CD4-positive, alpha-beta T cell treated with Interleukin-17A for 4 hours (primary cell): Measurements from ENCODE around the gene ELSPBP1.
"Not testable (repeated sequence)": the region's sequence is repeated elsewhere in the genome, so short reads cannot be mapped to it uniquely, and the experiment has no call there.

Experiments used
- DNase-seq: peaks from one replicate; pipeline ENCODE4 v3.0.0-alpha.2; 2020; ENCODE audit warnings: mixed read lengths

ELSPBP1 gene

DNA sequence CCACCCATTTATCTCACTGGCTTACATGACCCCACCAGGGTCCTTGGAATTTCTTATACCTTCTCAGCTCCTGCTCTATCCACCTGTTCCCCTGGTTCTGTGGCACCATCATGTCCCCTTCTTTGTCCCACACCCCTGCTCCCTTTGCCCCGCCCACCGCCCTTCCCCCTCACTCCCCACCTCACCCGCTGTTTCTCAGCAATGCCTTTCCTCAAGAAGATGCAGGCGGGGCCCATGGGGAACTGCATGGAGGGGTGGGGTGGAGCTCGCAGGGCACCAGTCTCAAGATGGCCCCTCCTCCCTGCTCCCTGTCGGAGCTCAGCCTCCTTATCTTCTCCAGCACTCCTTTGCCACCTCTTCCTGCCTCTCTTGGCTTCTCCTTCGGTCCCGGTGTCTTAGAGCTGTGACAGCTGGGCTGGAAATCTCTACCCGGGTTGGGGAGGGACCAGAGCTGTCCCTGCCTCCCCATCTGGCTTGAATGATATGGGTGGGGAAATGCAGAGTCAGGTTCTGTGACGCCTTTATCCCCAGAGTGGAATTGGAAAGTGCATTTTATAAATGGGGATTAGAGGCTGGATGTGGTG lies 49.3 kb downstream of the ELSPBP1 start, which contains the start of gene CABP5:
Gene CABP5, minus strand, starts transcription at position 405 of the 584 bp plus-strand sequence. Its CDS starts 157 bp downstream, at position 248.
- DNase-seq, result no peak

DNA sequence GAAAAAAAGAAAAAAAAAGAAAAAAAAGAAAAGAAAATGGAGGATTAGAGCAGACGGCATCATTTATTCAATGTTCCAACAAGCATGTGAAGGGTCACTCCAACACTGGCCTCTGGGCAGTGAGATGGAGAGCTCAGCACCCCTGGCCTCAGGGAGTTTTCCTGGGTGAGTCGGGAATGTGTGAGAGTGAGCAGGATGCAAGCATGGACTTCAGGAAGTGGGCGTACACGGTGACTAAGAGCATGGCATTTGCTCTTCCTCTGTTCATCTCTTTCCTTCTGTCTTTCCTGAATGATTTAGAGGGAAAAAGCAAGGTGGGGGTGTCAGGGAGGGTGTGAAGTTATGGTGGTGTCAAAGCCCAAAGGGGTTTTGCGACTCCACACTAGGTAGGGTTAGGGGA lies 50.1 kb downstream of the ELSPBP1 start:
- no peak for DNase-seq

DNA sequence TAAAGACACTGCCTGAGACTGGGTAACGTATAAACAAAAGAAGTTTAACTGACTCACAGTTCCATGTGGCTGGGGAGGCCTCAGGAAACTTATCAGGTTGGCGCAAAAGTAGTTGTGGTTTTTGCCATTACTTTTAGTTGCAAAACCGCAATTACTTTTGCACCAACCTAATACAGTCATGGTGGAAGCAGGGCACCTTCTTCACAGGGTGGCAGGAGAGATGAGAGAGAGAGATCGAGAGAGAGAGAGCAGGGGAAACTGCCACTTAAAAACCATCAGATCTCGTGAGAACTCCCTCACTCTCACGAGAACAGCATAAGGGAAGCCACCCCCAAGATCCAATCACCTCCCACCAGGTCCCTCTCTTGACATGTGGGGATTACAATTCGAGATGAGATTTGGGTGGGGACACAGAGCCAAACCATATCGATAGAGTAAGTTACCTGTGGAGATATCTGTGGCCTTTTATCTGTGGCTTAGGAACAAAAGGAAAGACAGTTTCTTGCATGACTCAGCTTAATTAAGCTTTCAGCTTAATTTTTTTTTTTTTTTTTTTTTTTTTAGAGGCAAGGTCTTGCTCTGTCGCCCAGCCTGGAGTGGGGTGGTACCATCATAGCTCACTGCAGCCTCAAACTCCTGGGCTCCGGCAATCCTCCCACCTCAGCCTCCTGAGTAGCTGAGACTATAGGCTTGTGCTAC lies 57.1 kb downstream of the ELSPBP1 start:
- DNase-seq, result no peak

DNA sequence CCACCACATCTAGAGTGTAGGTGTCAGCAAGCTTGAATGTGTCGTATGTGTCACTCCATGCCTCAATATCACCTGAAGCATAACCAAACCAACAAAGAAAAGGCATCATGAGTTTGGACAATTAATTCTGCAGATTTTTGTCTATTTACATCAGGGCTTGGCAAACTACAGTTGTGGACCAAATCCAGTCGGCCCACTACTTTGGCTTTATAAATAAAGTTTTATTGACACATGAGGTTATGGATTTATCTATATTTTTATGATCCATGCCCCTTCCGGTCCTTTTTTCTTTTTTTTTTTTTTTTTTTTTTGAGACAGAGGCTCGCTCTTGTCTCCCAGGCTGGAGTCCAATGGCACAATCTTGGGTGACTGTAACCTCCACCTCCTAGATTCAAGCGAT lies 58.6 kb downstream of the ELSPBP1 start:
- DNase-seq, result no peak

DNA sequence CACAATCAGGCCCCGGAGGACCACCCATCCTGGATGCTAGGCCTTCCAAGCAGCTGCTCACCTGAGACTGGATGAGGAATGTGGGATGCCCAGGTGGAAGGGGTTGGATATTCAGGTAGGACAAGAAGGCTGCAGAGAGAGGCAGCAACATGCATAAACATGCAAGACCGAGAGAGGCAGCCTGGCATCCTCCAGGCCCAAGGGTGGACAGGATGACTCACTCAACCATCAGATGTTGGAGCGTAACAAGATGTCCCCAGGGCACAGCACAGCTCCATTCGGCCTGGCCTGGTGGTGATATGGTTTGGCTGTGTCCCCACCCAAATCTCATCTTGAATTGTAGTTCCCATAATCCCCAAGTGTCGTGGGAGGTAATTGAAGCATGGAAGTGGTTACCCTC lies 59.4 kb downstream of the ELSPBP1 start:
- no peak for DNase-seq

DNA sequence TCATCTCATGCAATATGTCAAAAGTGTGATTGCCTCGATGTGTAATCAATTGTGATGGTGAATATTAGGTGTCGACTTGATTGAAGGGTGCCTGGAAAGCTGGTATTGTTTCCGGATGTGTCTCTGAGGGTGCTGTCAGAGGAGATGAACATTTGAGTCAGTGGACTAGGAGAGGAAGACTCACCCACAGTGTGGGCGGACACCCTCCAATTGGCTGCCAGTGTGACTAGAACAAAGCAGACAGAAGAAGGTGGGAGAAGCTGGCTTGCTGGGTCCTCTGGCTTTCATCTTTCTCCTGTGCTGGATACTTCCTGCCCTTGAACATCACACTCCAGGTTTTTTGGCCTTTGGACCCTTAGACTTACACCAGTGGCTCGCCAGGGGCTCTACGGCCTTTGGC lies 64.9 kb downstream of the ELSPBP1 start:
- no peak for DNase-seq

DNA sequence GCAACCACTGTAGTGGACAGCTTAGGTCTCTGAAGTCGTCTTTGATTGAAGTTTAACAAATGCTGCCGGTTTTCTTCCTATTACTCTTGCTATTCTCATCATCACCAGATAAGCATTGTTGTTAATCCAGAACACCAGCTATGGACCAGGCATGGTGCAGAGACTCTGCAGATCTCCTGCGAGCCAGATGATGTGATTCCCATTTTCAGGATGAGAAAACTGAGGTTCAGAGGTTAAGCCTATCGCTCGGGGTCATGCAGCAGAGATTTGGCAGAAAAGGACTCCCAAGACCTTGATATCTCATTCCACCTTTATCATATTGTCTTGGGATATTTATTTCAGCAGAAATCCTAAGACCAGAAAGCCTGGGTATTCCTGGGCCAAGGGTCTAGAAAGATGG lies 65.9 kb downstream of the ELSPBP1 start:
- DNase-seq, result no peak

DNA sequence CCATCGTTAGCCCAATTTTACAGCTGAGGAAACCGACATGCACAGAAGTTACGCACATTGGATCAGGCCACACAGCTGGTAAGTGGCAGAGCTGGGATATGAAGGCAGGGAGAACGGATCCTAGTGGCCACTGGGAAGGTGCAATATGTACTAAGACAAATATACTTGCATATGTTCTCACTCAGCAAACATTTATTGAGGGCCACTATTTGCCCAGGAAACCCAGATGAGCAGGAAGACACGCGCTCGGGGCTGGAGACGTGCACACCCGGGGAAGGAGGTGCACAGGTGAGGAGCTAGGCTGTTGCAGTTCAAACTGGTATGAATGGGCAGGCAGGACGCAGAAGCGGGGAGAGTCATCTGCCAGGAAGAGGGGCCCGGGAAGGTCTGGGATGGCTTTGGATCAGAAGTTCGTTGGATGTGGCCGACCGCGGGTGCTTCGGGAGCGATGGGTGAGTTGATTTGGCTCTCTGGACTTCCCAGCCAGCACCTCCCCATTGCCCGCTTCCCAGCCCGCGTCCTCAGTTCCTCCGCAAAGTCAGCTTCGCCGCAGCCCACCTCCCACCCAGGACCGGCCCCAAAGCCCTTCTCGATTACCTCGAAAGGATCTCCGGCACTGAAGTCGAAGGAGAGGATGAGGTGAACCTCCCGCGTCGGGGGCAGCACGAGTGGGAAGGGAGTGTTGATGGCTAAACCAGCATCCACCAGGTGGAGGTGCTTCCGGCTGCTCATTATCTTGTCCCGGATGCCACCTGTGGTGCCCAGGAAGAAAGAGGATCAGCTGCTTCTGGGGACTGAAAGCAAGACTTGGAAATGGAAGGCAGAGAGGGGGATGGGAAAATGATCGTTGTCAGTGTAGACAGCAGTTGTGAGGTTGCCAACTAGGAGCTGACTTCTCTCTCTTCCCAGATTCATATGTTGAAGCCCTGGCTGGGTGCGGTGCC lies 67.2 kb downstream of the ELSPBP1 start:
- no peak for DNase-seq

DNA sequence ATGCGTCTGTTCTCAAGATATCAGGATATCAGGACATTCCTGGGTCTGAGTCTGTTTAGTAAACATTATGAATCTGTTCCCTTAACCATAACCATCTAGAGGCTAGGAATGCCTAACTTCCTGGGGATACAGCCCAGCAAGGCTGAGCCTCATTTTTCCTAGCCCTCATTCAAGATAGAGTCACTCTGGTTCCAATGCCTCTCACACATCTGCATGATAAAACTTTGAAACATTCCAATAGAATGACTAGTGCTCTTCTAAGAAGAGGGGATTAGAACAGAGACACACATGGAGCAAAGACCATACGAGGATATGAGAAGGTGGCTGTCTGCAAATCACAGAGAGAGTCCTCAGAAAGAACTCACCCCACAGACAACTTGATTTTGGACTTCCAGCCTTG lies 70.1 kb downstream of the ELSPBP1 start:
- DNase-seq, result no peak

DNA sequence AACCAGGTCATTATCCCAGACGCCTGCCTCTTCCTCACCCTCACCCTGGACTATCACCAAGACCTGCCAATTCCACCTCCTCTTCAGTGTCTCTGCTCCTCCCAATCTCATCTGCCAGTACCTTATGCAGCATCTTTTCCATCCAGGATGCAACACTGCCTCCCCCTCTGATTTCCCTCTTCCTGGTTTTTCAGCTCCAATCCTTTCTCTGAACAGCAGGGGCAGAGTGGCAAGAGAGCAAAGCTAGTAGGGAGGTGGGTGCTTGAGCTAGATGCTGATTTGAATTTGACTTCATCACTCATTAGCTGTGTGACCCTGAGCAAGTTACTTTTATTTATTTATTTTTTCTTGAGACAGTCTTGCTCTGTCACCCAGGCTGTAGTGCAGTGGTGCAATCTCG lies 75.0 kb downstream of the ELSPBP1 start:
- DNase-seq, result no peak

DNA sequence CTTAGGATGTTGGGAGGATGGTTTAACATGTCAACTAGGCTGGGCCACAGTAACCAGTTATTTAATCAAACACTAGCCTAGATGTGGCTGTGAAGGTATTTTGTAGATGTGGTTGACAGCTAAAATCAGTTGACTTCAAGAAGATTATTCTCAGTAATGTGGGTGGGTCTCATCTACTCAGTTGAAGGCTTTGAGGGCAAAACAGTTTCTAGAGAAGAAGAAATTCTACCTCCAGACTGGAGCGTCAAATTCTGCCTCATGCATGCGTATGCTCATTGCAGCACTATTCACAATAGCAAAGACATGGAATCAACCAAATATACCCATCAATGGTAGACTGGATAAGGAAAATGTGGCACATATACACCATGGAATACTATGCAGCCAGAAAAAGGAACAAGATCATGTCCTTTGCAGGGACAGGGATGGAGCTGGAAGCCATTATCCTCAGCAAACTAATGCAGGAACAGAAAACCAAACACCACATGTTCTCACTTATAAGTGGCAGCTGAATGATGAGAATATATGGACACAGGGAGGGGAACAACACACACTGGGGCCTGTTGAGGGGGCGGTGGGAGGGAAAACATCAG lies 75.8 kb downstream of the ELSPBP1 start:
- DNase-seq, result not testable (repeated sequence)
